ENCODE data around the gene SLC35D1.

The SLC35D1 gene

GRCh38 chr1:67052741-67053534 is 1.0 kb downstream of the SLC35D1 start:
- peaks cover 21% of the 10 kb centered on the region for H3K79me2 ChIP-seq (ENCODE audit: insufficient read depth, low read length)
- peak overlapping the region; percentile 76 for H3K4me3 ChIP-seq (ENCODE audit: low read depth, low read length, poor library complexity, severe bottlenecking)
- peak overlapping the region; percentile 96 for H3K9ac ChIP-seq (ENCODE audit: low read length)
- H3K9me2 ChIP-seq (ENCODE audit: low read depth, low read length), result no peaks in the 10 kb centered on the region
- peaks cover 26% of the 10 kb centered on the region for H3K36me3 ChIP-seq (ENCODE audit: insufficient read depth, low read length)
- H3K4me1 ChIP-seq (ENCODE audit: insufficient read depth, low read length, severe bottlenecking), result peaks cover 20% of the 10 kb centered on the region
- H4K20me1 ChIP-seq (ENCODE audit: insufficient read depth, low read length), result no peaks in the 10 kb centered on the region
- H3K27me3 ChIP-seq (ENCODE audit: insufficient read depth, low read length), result no peaks in the 10 kb centered on the region
- H3K4me2 ChIP-seq (ENCODE audit: low read length), result peak overlapping the region; percentile 93
- peak overlapping the region; percentile 83 for H3K27ac ChIP-seq (ENCODE audit: low read depth, low read length, poor library complexity, severe bottlenecking)
- H2AFZ ChIP-seq (ENCODE audit: low read length), result peak overlapping the region; percentile 78
- no peaks in the 10 kb centered on the region for H3F3A ChIP-seq (ENCODE audit: insufficient read depth, low read length)
- H3K9me3 ChIP-seq (ENCODE audit: low read length), result no peaks in the 10 kb centered on the region
- TF ChIP-seq EZH2 (IDR thresholded peaks at IDR 0.05; ENCODE audit: borderline replicate concordance, low read length) (no peak), CTCF (IDR thresholded peaks at IDR 0.05; ENCODE audit: low read length) (no peak)

- Histone ChIP-seq H3K4me1 (ENCODE audit: insufficient read depth, low read length, severe bottlenecking) (peaks cover 20% of the 10 kb centered on the region), H3K9ac (ENCODE audit: low read length) (peak overlapping the region; percentile 96; the same call in 1 of the 2 replicates), H3K36me3 (ENCODE audit: insufficient read depth, low read length) (peaks cover 35% of the 10 kb centered on the region)
Observed at GRCh38 chr1:67051196-67051595, 2.8 kb downstream of the SLC35D1 start.

GRCh38 chr1:67044631-67045270 is 9.2 kb downstream of the SLC35D1 start:
- peaks cover 80% of the 10 kb centered on the region for H3K36me3 ChIP-seq (ENCODE audit: insufficient read depth, low read length)
- no peak for TF ChIP-seq CTCF (IDR thresholded peaks at IDR 0.05; ENCODE audit: low read length)
- TF ChIP-seq EZH2 (IDR thresholded peaks at IDR 0.05; ENCODE audit: borderline replicate concordance, low read length), result no peak
- H3K4me3 ChIP-seq (ENCODE audit: low read depth, low read length, poor library complexity, severe bottlenecking), result no peak overlapping the region
- no peaks in the 10 kb centered on the region for H3F3A ChIP-seq (ENCODE audit: insufficient read depth, low read length)
- no peak overlapping the region for H2AFZ ChIP-seq (ENCODE audit: low read length)
- H3K4me1 ChIP-seq (ENCODE audit: insufficient read depth, low read length, severe bottlenecking), result peaks cover 13% of the 10 kb centered on the region
- H3K79me2 ChIP-seq (ENCODE audit: insufficient read depth, low read length), result no peaks in the 10 kb centered on the region
- H3K9me2 ChIP-seq (ENCODE audit: low read depth, low read length), result no peaks in the 10 kb centered on the region
- no peak overlapping the region for H3K27ac ChIP-seq (ENCODE audit: low read depth, low read length, poor library complexity, severe bottlenecking)
- H3K27me3 ChIP-seq (ENCODE audit: insufficient read depth, low read length), result no peaks in the 10 kb centered on the region
- H3K9ac ChIP-seq (ENCODE audit: low read length), result no peak overlapping the region
- H3K4me2 ChIP-seq (ENCODE audit: low read length), result no peak overlapping the region; the same call in 1 of the 2 replicates
- H3K9me3 ChIP-seq (ENCODE audit: low read length), result no peaks in the 10 kb centered on the region
- H4K20me1 ChIP-seq (ENCODE audit: insufficient read depth, low read length), result no peaks in the 10 kb centered on the region

More at GRCh38 chr1:67051196-67051595, 2.8 kb downstream of the SLC35D1 start:
- Histone ChIP-seq H3K27ac (ENCODE audit: low read depth, low read length, poor library complexity, severe bottlenecking) (no peak overlapping the region), H2AFZ (ENCODE audit: low read length) (no peak overlapping the region), H3K9me3 (ENCODE audit: low read length) (no peaks in the 10 kb centered on the region), H3F3A (ENCODE audit: insufficient read depth, low read length) (no peaks in the 10 kb centered on the region), H3K27me3 (ENCODE audit: insufficient read depth, low read length) (no peaks in the 10 kb centered on the region), H3K79me2 (ENCODE audit: insufficient read depth, low read length) (peaks cover 21% of the 10 kb centered on the region), H3K4me3 (ENCODE audit: low read depth, low read length, poor library complexity, severe bottlenecking) (peak overlapping the region; percentile 76), H3K9me2 (ENCODE audit: low read depth, low read length) (no peaks in the 10 kb centered on the region), H3K4me2 (ENCODE audit: low read length) (peak overlapping the region; percentile 93), H4K20me1 (ENCODE audit: insufficient read depth, low read length) (no peaks in the 10 kb centered on the region)
- no peak for TF ChIP-seq EZH2 (IDR thresholded peaks at IDR 0.05; ENCODE audit: borderline replicate concordance, low read length)
- no peak for TF ChIP-seq CTCF (IDR thresholded peaks at IDR 0.05; ENCODE audit: low read length)
